DMS153 treated with DMSO at 0.1 percent for 48 hours (cell line): ENCODE data around the gene TSHR.
A peak's percentile ranks its signal among the peaks of the same experiment; 100 is the strongest.

ENCODE experiments used
- DNase-seq: peaks from one replicate; lab custom pipeline; 2025; ENCODE audit not compliant: unreplicated experiment; lab: John Stamatoyannopoulos, UW

The TSHR gene

GRCh38 chr14:81132468-81132867 is 177.0 kb downstream of the TSHR start:
- peak; percentile 56 for DNase-seq

- DNase-seq: no peak
These were observed 178.0 kb downstream of the TSHR start for GRCh38 chr14:81133400-81133799.

GRCh38 chr14:81137316-81137715 is 181.9 kb downstream of the TSHR start:
- DNase-seq: no peak

GRCh38 chr14:81138429-81138828 is 183.0 kb downstream of the TSHR start:
- no peak for DNase-seq

GRCh38 chr14:81141426-81141825 is 186.0 kb downstream of the TSHR start:
- no peak for DNase-seq

GRCh38 chr14:81143793-81144192 is 188.4 kb downstream of the TSHR start:
- no peak for DNase-seq

- no peak for DNase-seq
These were observed 189.6 kb downstream of the TSHR start for GRCh38 chr14:81144824-81145603.

GRCh38 chr14:81147140-81147897 is 191.9 kb downstream of the TSHR start:
- no peak for DNase-seq

- DNase-seq: no peak
These were observed 193.2 kb downstream of the TSHR start for GRCh38 chr14:81148635-81149034.

- DNase-seq: no peak
These were observed 197.8 kb downstream of the TSHR start for GRCh38 chr14:81153187-81153586.

GRCh38 chr14:81157431-81157830 is 202.0 kb downstream of the TSHR start:
- no peak for DNase-seq

- no peak for DNase-seq
These were observed 205.7 kb downstream of the TSHR start for GRCh38 chr14:81161088-81161487.

GRCh38 chr14:81161749-81162148 is 206.3 kb downstream of the TSHR start:
- DNase-seq: no peak

GRCh38 chr14:81162941-81163340 is 207.5 kb downstream of the TSHR start:
- DNase-seq: no peak

GRCh38 chr14:81164167-81164774 is 208.8 kb downstream of the TSHR start:
- DNase-seq: peak; percentile 80

GRCh38 chr14:81165188-81165587 is 209.8 kb downstream of the TSHR start:
- DNase-seq: no peak

- no peak for DNase-seq
These were observed 210.7 kb downstream of the TSHR start for GRCh38 chr14:81166121-81166520.

- DNase-seq: no peak
These were observed 213.8 kb downstream of the TSHR start for GRCh38 chr14:81169267-81169666.

GRCh38 chr14:81169711-81170103 is 214.3 kb downstream of the TSHR start:
- no peak for DNase-seq

GRCh38 chr14:81170104-81170828 is 214.8 kb downstream of the TSHR start:
- peak; percentile 86 for DNase-seq

- DNase-seq: no peak
These were observed 215.4 kb downstream of the TSHR start for GRCh38 chr14:81170829-81171195.
